ENCODE data around the gene SMIM21. TPM values are rescaled to one million over a fixed set of nuclear protein-coding genes. Genes with fewer than 3 reads are reported as not detected.

Gene SMIM21
- total RNA-seq (ENCODE audit: low replicate concordance), result not detected in 2 replicates
- long read RNA-seq, result 0 reads

GRCh38 chr18:75427603-75428002 is at the start of gene SMIM21:
TSS of gene SMIM21 (minus strand) at chr18:75427703. CDS start at chr18:75427563, 140 bp downstream.
- TF ChIP-seq, protein P1, sequence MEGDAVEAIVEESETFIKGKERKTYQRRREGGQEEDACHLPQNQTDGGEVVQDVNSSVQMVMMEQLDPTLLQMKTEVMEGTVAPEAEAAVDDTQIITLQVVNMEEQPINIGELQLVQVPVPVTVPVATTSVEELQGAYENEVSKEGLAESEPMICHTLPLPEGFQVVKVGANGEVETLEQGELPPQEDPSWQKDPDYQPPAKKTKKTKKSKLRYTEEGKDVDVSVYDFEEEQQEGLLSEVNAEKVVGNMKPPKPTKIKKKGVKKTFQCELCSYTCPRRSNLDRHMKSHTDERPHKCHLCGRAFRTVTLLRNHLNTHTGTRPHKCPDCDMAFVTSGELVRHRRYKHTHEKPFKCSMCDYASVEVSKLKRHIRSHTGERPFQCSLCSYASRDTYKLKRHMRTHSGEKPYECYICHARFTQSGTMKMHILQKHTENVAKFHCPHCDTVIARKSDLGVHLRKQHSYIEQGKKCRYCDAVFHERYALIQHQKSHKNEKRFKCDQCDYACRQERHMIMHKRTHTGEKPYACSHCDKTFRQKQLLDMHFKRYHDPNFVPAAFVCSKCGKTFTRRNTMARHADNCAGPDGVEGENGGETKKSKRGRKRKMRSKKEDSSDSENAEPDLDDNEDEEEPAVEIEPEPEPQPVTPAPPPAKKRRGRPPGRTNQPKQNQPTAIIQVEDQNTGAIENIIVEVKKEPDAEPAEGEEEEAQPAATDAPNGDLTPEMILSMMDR (conservative IDR thresholded peaks at IDR 0.05), result no peak
- H3K36me3 Mint-ChIP-seq, result no peaks in the 10 kb centered on the region
- no peaks in the 10 kb centered on the region for H3K4me1 Mint-ChIP-seq (ENCODE audit: unreplicated experiment)

DNA sequence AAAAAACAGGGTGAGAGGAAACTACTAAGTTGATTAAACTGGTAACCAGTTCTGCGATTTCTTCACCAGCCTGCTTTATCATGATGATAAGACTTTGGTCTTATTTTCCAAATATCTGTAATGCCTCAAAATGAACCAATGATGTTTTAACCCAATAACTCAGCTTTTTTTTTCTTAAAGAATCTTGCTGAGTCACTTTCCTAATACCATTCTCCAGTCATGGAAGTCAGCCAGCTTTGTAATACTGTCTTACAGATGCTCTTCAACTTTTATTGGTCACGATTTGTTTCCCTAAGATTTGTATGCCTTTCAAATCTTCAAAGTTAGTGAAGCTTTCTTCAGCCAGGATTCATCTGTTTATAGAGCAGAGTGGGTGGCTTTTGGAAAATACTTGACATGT is 47.7 kb upstream of the SMIM21 start:
- DNase-seq (ENCODE audit: extremely low spot score, unreplicated experiment), result no peak
- H3K27me3 Mint-ChIP-seq, result peaks cover 7% of the 10 kb centered on the region
- peaks cover 6% of the 10 kb centered on the region for H3K9me3 Mint-ChIP-seq
- H3K4me1 Mint-ChIP-seq (ENCODE audit: unreplicated experiment), result peaks cover 14% of the 10 kb centered on the region
- H3K4me3 Mint-ChIP-seq, result no peak overlapping the region
- TF ChIP-seq, protein P1 (conservative IDR thresholded peaks at IDR 0.05), result no peak
- H3K36me3 Mint-ChIP-seq, result no peaks in the 10 kb centered on the region
- no peak overlapping the region for H3K27ac Mint-ChIP-seq

More at GRCh38 chr18:75427603-75428002, at the start of gene SMIM21:
- no peak within 1 kb of the TSS for H3K4me3 Mint-ChIP-seq
- no peak for DNase-seq (ENCODE audit: extremely low spot score, unreplicated experiment)
- no peak within 1 kb of the TSS for H3K27ac Mint-ChIP-seq
- H3K27me3 Mint-ChIP-seq, result peaks cover 8% of the 10 kb centered on the region
- peaks cover 8% of the 10 kb centered on the region for H3K9me3 Mint-ChIP-seq

DNA sequence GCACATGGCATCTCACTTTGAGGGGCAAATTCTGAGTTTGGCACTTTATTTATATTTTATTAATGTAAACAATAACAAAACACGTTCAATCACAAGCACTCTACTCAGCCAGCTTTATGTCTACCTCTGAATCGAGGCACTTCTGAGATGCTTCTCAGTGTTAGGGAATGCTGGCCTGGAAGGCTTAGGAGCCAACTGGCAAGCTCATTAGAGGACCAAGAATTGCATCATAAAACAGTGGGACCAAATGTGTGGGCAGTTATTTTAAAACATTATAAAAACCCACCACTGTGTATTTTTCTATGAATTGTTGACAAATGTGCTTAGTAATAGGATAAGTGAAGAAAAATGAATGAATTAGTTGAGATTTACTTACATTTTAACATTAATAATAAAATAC is 46.8 kb upstream of the SMIM21 start:
- peaks cover 12% of the 10 kb centered on the region for H3K27me3 Mint-ChIP-seq
- TF ChIP-seq, protein P1 (conservative IDR thresholded peaks at IDR 0.05), result no peak
- H3K36me3 Mint-ChIP-seq, result no peaks in the 10 kb centered on the region
- peaks cover 14% of the 10 kb centered on the region for H3K4me1 Mint-ChIP-seq (ENCODE audit: unreplicated experiment)
- no peak overlapping the region for H3K4me3 Mint-ChIP-seq
- no peak for DNase-seq (ENCODE audit: extremely low spot score, unreplicated experiment)
- H3K9me3 Mint-ChIP-seq, result peaks cover 11% of the 10 kb centered on the region
- no peak overlapping the region for H3K27ac Mint-ChIP-seq

- Mint-ChIP-seq H3K27ac (no peak overlapping the region), H3K4me3 (no peak overlapping the region), H3K36me3 (no peaks in the 10 kb centered on the region), H3K9me3 (peaks cover 5% of the 10 kb centered on the region), H3K27me3 (peaks cover 7% of the 10 kb centered on the region), H3K4me1 (ENCODE audit: unreplicated experiment) (peaks cover 8% of the 10 kb centered on the region)
- TF ChIP-seq, protein P1 (conservative IDR thresholded peaks at IDR 0.05), result no peak
- no peak for DNase-seq (ENCODE audit: extremely low spot score, unreplicated experiment)
Observed at GRCh38 chr18:75473316-75473715, 45.8 kb upstream of the SMIM21 start.

DNA sequence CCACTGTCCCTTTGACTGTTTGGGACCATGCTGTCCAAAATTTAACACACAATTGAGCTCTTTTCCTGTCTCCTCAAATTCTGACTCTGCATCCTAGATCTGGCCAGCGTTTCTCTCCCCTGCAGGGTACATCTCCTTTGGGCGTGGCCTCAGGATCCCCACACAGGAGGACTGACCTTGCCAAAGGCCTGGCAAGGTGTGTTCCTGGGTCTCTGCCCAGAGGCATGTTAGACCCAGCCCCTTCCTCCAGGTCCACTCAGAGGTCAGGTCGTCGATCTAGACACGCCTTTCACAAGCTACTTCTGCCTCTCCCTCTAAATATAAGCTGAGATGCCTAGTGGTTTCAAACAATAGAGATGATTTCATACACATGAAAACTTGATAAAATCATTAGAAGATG is 45.4 kb upstream of the SMIM21 start:
- Mint-ChIP-seq H3K36me3 (no peaks in the 10 kb centered on the region), H3K27ac (no peak overlapping the region), H3K27me3 (peaks cover 8% of the 10 kb centered on the region), H3K4me3 (no peak overlapping the region), H3K9me3 (peaks cover 5% of the 10 kb centered on the region), H3K4me1 (ENCODE audit: unreplicated experiment) (peaks cover 8% of the 10 kb centered on the region)
- DNase-seq (ENCODE audit: extremely low spot score, unreplicated experiment), result no peak
- TF ChIP-seq, protein P1 (conservative IDR thresholded peaks at IDR 0.05), result no peak

GRCh38 chr18:75472396-75472795 is 44.9 kb upstream of the SMIM21 start:
- no peaks in the 10 kb centered on the region for H3K36me3 Mint-ChIP-seq
- no peak overlapping the region for H3K27ac Mint-ChIP-seq
- DNase-seq (ENCODE audit: extremely low spot score, unreplicated experiment), result no peak
- no peak overlapping the region for H3K4me3 Mint-ChIP-seq
- peaks cover 5% of the 10 kb centered on the region for H3K9me3 Mint-ChIP-seq
- peaks cover 13% of the 10 kb centered on the region for H3K4me1 Mint-ChIP-seq (ENCODE audit: unreplicated experiment)
- peaks cover 13% of the 10 kb centered on the region for H3K27me3 Mint-ChIP-seq
- TF ChIP-seq, protein P1 (conservative IDR thresholded peaks at IDR 0.05), result no peak
